PC-9 (cell line): ENCODE results near the gene DCAF7. TPM values are rescaled to one million over a fixed set of nuclear protein-coding genes. Genes with fewer than 3 reads are reported as not detected.

Experiments used
- BruUV-seq: library from RNA; stranded (reverse); fragments of 400-500 nt; replicated peaks from 2 replicates; lab custom pipeline; 2021; lab: Mats Ljungman, UMichigan
- CTCF ChIA-PET: fragments of 300-600 bp; sonication (Branson Sonifier 250); formaldehyde crosslinking; loops from one replicate; lab custom pipeline; 2022; ENCODE audit warnings: antibody characterized with exemption; lab: Charles Lee
- POLR2A ChIA-PET: fragments of 300-600 bp; sonication (Branson Sonifier 250); formaldehyde crosslinking; loops from one replicate; lab custom pipeline; 2022; ENCODE audit warnings: antibody characterized with exemption; ENCODE audit not compliant: unreplicated experiment; lab: Charles Lee
- DNase-seq, 2 experiments: peaks; one replicate each; pipeline versions ENCODE4 v3.0.0 to v3.0.0-alpha.2; 2015 to 2022; ENCODE audit warnings: mixed read lengths in 1 of 2
- H2AFZ ChIP-seq: fragments of 200-600 bp; sonication (generic); 2 replicates; pipeline ENCODE4 v1.8.1; 2017; ENCODE audit warnings: antibody characterized with exemption
- H3F3A ChIP-seq: fragments of 200-600 bp; sonication (generic); 2 replicates; pipeline ENCODE4 v1.8.1; 2017; ENCODE audit warnings: antibody characterized with exemption, mild to moderate bottlenecking, low read depth; ENCODE audit not compliant: insufficient read depth
- H3K27ac ChIP-seq: fragments of 200-600 bp; sonication (generic); 2 replicates; pipeline ENCODE4 v1.6.1; 2016; ENCODE audit warnings: mixed run types
- H3K27me3 ChIP-seq: fragments of 200-600 bp; sonication (generic); 2 replicates; pipeline ENCODE4 v1.6.1; 2016; ENCODE audit warnings: low read depth, mixed run types; ENCODE audit not compliant: insufficient read depth
- H3K36me3 ChIP-seq: fragments of 200-600 bp; sonication (generic); 2 replicates; pipeline ENCODE4 v1.6.1; 2016; ENCODE audit warnings: low read depth, mixed run types
- H3K4me1 ChIP-seq: fragments of 200-600 bp; sonication (generic); replicated peaks from 2 replicates; pipeline ENCODE4 v1.6.1; 2016; ENCODE audit warnings: mixed run types; ENCODE audit not compliant: insufficient read depth
- H3K4me2 ChIP-seq: fragments of 200-600 bp; sonication (generic); 2 replicates; pipeline ENCODE4 v1.6.1; 2017; ENCODE audit warnings: mixed run types
- H3K4me3 ChIP-seq: fragments of 200-600 bp; sonication (generic); 2 replicates; pipeline ENCODE4 v1.6.1; 2016; ENCODE audit warnings: mixed run types
- H3K79me2 ChIP-seq: fragments of 200-600 bp; sonication (generic); 2 replicates; pipeline ENCODE4 v1.6.1; 2017; ENCODE audit warnings: low read depth, mixed run types
- H3K9me2 ChIP-seq: fragments of 200-600 bp; sonication (generic); 2 replicates; pipeline ENCODE4 v1.8.1; 2017; ENCODE audit warnings: mild to moderate bottlenecking; ENCODE audit not compliant: insufficient read depth
- H3K9me3 ChIP-seq: fragments of 200-600 bp; sonication (generic); 2 replicates; pipeline ENCODE4 v1.8.1; 2016; ENCODE audit warnings: low read depth; ENCODE audit not compliant: insufficient read depth
- H4K20me1 ChIP-seq: fragments of 200-600 bp; sonication (generic); 2 replicates; pipeline ENCODE4 v1.8.1; 2017; ENCODE audit not compliant: insufficient read depth
- EZH2 ChIP-seq: fragments of 200-600 bp; sonication (generic); IDR thresholded peaks from 2 replicates; pipeline ENCODE4 v1.8.0; 2017; ENCODE audit warnings: antibody characterized with exemption, low read depth
- intact Hi-C: fragments of 100-400 bp; cut with micrococcal nuclease; formaldehyde crosslinking; loops from one replicate; pipeline ENCODE4 v1.10.0; 2022; ENCODE audit not compliant: unreplicated experiment
- total RNA-seq: library from RNA; stranded (reverse); gene quantifications from 2 replicates; pipeline ENCODE4 v1.2.3, GENCODE V29; 2021
- TF ChIP-seq, protein P1 (sequence below): fragments of 200-600 bp; sonication (generic); conservative IDR thresholded peaks from 2 replicates; pipeline ENCODE4 v1.6.1; 2017; ENCODE audit warnings: mixed run types, antibody characterized with exemption, mild to moderate bottlenecking, moderate library complexity

Gene DCAF7
- total RNA-seq, 1 experiment from 2014 or later: 78.9 TPM

DNA sequence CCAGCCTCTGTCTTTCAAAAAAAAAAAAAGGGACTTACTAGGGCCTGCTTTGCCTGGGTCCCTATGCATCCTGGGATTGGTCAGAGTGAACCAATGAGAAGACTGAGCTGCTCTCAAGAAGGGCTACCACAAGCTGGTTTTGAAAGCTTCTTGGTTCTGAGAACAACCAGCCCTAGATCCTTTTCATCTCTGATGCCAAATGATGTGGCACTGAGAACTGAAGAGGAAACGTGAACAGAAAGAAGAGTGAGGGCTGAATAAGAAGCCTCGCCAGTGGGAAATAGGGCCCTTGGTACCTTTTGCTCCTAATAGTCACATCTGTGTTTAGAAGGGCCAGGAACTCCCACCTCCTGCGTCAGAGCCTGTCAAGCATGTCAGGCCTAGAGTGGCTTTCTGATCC lies 61.1 kb downstream of the DCAF7 start:
- Histone ChIP-seq H2AFZ (no peak overlapping the region), H3K4me2 (no peak overlapping the region), H3K4me3 (no peak overlapping the region), H3K27me3 (no peaks in the 10 kb centered on the region), H3K4me1 (no peaks in the 10 kb centered on the region), H3F3A (no peaks in the 10 kb centered on the region; the same call in 1 of the 2 replicates), H3K27ac (no peak overlapping the region), H3K9me3 (no peaks in the 10 kb centered on the region), H4K20me1 (no peaks in the 10 kb centered on the region), H3K9me2 (no peaks in the 10 kb centered on the region), H3K79me2 (no peaks in the 10 kb centered on the region), H3K36me3 (0 out of 2 replicates have a peak, but pooled peaks cover 7% of the 10 kb centered on the region)
- ChIA-PET POLR2A (no interaction called here), CTCF (interaction anchor here (0.6 to 2.2 kb wide), 6 partner anchors 11 to 285 kb away, joined by 3 to 11 read pairs (median 4); partner anchors contain the start of gene MAP3K3)
- no TSS peak for BruUV-seq
- intact Hi-C loops: loop anchor here (10.0 kb wide), 2 partner anchors 937 to 1057 kb away; no protein-coding TSS in a partner anchor
- TF ChIP-seq EZH2: no peak
- TF ChIP-seq, protein P1, sequence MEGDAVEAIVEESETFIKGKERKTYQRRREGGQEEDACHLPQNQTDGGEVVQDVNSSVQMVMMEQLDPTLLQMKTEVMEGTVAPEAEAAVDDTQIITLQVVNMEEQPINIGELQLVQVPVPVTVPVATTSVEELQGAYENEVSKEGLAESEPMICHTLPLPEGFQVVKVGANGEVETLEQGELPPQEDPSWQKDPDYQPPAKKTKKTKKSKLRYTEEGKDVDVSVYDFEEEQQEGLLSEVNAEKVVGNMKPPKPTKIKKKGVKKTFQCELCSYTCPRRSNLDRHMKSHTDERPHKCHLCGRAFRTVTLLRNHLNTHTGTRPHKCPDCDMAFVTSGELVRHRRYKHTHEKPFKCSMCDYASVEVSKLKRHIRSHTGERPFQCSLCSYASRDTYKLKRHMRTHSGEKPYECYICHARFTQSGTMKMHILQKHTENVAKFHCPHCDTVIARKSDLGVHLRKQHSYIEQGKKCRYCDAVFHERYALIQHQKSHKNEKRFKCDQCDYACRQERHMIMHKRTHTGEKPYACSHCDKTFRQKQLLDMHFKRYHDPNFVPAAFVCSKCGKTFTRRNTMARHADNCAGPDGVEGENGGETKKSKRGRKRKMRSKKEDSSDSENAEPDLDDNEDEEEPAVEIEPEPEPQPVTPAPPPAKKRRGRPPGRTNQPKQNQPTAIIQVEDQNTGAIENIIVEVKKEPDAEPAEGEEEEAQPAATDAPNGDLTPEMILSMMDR: no peak
- DNase-seq: no peak

DNA sequence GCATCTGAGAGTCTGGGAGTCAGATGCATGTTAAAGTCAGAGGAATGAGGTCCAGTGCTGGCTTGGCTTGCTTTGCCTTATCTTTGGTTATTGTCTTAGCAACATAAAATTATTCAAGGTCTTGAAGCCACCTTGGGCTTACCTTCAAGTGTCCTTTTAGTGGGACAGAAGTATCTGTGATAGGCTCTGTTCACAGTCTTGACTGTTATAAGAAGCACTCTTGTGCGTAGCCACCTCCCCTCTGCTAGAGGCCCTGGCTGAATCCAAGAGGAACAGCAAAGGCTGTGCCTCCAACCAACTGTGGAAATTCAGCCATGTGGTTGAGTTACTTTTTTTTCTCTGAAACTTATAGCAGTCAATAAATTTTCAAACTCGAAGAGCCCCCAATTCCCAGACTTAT lies 63.4 kb downstream of the DCAF7 start:
- Histone ChIP-seq H2AFZ (no peak overlapping the region), H3K9me3 (no peaks in the 10 kb centered on the region), H3K4me3 (no peak overlapping the region), H3F3A (no peaks in the 10 kb centered on the region; the same call in 1 of the 2 replicates), H3K27ac (no peak overlapping the region), H3K9me2 (no peaks in the 10 kb centered on the region), H4K20me1 (no peaks in the 10 kb centered on the region), H3K4me1 (no peaks in the 10 kb centered on the region), H3K27me3 (no peaks in the 10 kb centered on the region), H3K79me2 (no peaks in the 10 kb centered on the region), H3K4me2 (no peak overlapping the region), H3K36me3 (0 out of 2 replicates have a peak, but pooled peaks cover 3% of the 10 kb centered on the region)
- no TSS peak for BruUV-seq
- intact Hi-C loops: loop anchor here (10.0 kb wide), 2 partner anchors 939 to 1059 kb away; no protein-coding TSS in a partner anchor
- ChIA-PET POLR2A (no interaction called here), CTCF (no interaction called here)
- TF ChIP-seq, protein P1: no peak
- no peak for DNase-seq

DNA sequence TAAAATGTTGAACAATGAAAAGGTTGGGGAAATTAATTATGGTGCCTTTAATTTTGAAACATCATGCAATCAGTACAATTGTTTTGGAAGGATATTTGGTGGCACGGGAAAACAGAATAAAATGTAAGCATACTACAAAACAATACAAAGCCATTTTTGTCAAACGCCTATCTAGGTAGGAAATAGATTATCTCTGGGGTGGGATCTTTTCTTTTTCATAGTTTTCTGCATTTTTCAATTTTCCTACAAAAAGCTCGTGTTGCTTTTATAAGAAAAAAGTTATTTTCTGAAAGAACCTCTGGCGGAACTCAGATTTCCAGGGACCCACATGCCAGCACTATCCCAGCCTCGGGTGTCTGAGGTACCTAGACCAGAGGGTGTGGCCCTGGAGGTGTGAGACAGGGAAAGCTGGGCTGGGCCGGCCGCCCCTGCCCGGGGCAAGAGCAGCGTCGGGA lies 71.0 kb downstream of the DCAF7 start:
- Histone ChIP-seq H3K4me3 (peak overlapping the region; percentile 64), H4K20me1 (no peaks in the 10 kb centered on the region; the same call in 1 of the 2 replicates), H3K4me2 (peak overlapping the region; percentile 90), H3K36me3 (no peaks in the 10 kb centered on the region), H3K4me1 (peaks cover 12% of the 10 kb centered on the region; the same call in 1 of the 2 replicates), H3F3A (no peaks in the 10 kb centered on the region), H3K27me3 (no peaks in the 10 kb centered on the region), H3K79me2 (0 out of 2 replicates have a peak, but pooled peaks cover 8% of the 10 kb centered on the region), H3K9me3 (no peaks in the 10 kb centered on the region), H3K9me2 (no peaks in the 10 kb centered on the region), H3K27ac (no peak overlapping the region), H2AFZ (peak overlapping the region; percentile 84)
- CTCF ChIA-PET: interaction anchor here (0.7 to 2.3 kb wide), 3 partner anchors 10 to 442 kb away, joined by 3 to 11 read pairs (median 7); no protein-coding TSS in a partner anchor
- POLR2A ChIA-PET: interaction anchor here (0.5 to 0.9 kb wide), 3 partner anchors 15 to 1097 kb away, joined by 4 to 6 read pairs (median 4); no protein-coding TSS in a partner anchor
- TF ChIP-seq EZH2: no peak
- TF ChIP-seq, protein P1: no peak
- no peak for DNase-seq
- TSS peak; percentile 98 for BruUV-seq
- intact Hi-C loops: loop anchor here (5.0 kb wide), 3 partner anchors 56 to 221 kb away; partner anchors contain the start of gene SMARCD2
